Liver (tissue), 9 donors: Measurements from ENCODE around the gene SLC16A2. TPM values are rescaled to one million over a fixed set of nuclear protein-coding genes. Genes with fewer than 3 reads are reported as not detected.

Experiments
- DNase-seq: peaks from one replicate; pipeline ENCODE4 v3.0.0-alpha.2; 2017; ENCODE audit warnings: low spot score
- H3K27ac ChIP-seq, 2 donors: one replicate each; pipeline ENCODE4 v1.7.0; 2013; ENCODE audit warnings: inconsistent platforms in 2 of 2, low read length in 2 of 2, control low read depth in 1 of 2, low read depth in 1 of 2, mild to moderate bottlenecking in 1 of 2
- H3K27me3 ChIP-seq, 4 donors: one replicate each; pipeline versions ENCODE4 v1.6.1 to v1.7.0; 2013; ENCODE audit warnings: low read length in 3 of 4, inconsistent platforms in 1 of 4, mild to moderate bottlenecking in 1 of 4, moderate library complexity in 1 of 4; ENCODE audit not compliant: control insufficient read depth in 4 of 4, insufficient read depth in 4 of 4
- H3K36me3 ChIP-seq, 4 donors: one replicate each; pipeline versions ENCODE4 v1.6.1 to v1.7.0; 2013; ENCODE audit warnings: low read length in 3 of 4, mild to moderate bottlenecking in 3 of 4, low read depth in 1 of 4, moderate library complexity in 1 of 4; ENCODE audit not compliant: control insufficient read depth in 4 of 4, insufficient read depth in 3 of 4
- H3K4me1 ChIP-seq, 4 donors: one replicate each; pipeline versions ENCODE4 v1.6.1 to v1.7.0; 2013; ENCODE audit warnings: low read length in 3 of 4, mild to moderate bottlenecking in 3 of 4, moderate library complexity in 1 of 4; ENCODE audit not compliant: control insufficient read depth in 4 of 4, insufficient read depth in 4 of 4
- H3K4me3 ChIP-seq, 3 donors: one replicate each; pipeline versions ENCODE4 v1.6.1 to v1.7.0; 2013; ENCODE audit warnings: low read length in 3 of 3, control low read depth in 1 of 3, low read depth in 1 of 3, mild to moderate bottlenecking in 1 of 3
- H3K9ac ChIP-seq, 2 donors: one replicate each; pipeline ENCODE4 v1.7.0; 2013; ENCODE audit warnings: low read length in 2 of 2, mild to moderate bottlenecking in 2 of 2, moderate library complexity in 2 of 2, control low read depth in 1 of 2, low read depth in 1 of 2
- H3K9me3 ChIP-seq, 4 donors: one replicate each; pipeline versions ENCODE4 v1.6.1 to v1.7.0; 2013; ENCODE audit warnings: low read length in 3 of 4; ENCODE audit not compliant: control insufficient read depth in 4 of 4
- EGR1 ChIP-seq, 2 donors: IDR thresholded peaks; 2 replicates each; pipeline ENCODE4 v1.6.1; 2016 to 2018; ENCODE audit warnings: antibody characterized with exemption in 2 of 2, low read depth in 2 of 2
- FOXA1 ChIP-seq: IDR thresholded peaks from 2 replicates; pipeline ENCODE4 v1.6.1; 2016; ENCODE audit warnings: antibody characterized with exemption
- FOXA2 ChIP-seq: IDR thresholded peaks from 2 replicates; pipeline ENCODE4 v1.6.1; 2016; ENCODE audit warnings: antibody characterized with exemption
- GABPA ChIP-seq, 2 donors: IDR thresholded peaks in 1 of 2; conservative IDR thresholded peaks in 1 of 2; 2 replicates each; pipeline ENCODE4 v1.6.1; 2016; ENCODE audit warnings: antibody characterized with exemption in 2 of 2, mild to moderate bottlenecking in 1 of 2, moderate library complexity in 1 of 2
- HNF4A ChIP-seq, 2 donors: conservative IDR thresholded peaks; 2 replicates each; pipeline ENCODE4 v1.6.1; 2016; ENCODE audit warnings: antibody characterized with exemption in 2 of 2, mild to moderate bottlenecking in 2 of 2
- HNF4G ChIP-seq: IDR thresholded peaks from 2 replicates; pipeline ENCODE4 v1.6.1; 2016; ENCODE audit warnings: antibody characterized with exemption
- JUND ChIP-seq, 2 donors: IDR thresholded peaks; 2 replicates each; pipeline ENCODE4 v1.6.1; 2016; ENCODE audit warnings: antibody characterized with exemption in 2 of 2
- NR2F2 ChIP-seq: IDR thresholded peaks from 2 replicates; pipeline ENCODE4 v1.6.1; 2016; ENCODE audit warnings: antibody characterized with exemption
- RAD21 ChIP-seq, 2 donors: IDR thresholded peaks; 2 replicates each; pipeline ENCODE4 v1.6.1; 2016; ENCODE audit warnings: antibody characterized with exemption in 2 of 2, mild to moderate bottlenecking in 2 of 2
- RXRA ChIP-seq, 2 donors: IDR thresholded peaks; 2 replicates each; pipeline ENCODE4 v1.6.1; 2017 to 2018; ENCODE audit warnings: antibody characterized with exemption in 2 of 2, mild to moderate bottlenecking in 1 of 2
- SP1 ChIP-seq: IDR thresholded peaks from 2 replicates; pipeline ENCODE4 v1.6.1; 2018; ENCODE audit warnings: antibody characterized with exemption, mild to moderate bottlenecking
- TAF1 ChIP-seq: conservative IDR thresholded peaks from 2 replicates; pipeline ENCODE4 v1.6.1; 2016; ENCODE audit warnings: antibody characterized with exemption, mild to moderate bottlenecking
- YY1 ChIP-seq: IDR thresholded peaks from 2 replicates; pipeline ENCODE4 v1.6.1; 2016; ENCODE audit warnings: antibody characterized with exemption, mild to moderate bottlenecking
- WGBS: extraction: QIAGEN DNeasy Blood & Tissue Kit; methylation state at CpG from one replicate; pipeline ENCODE4 v1.1.7; 2013; 5-methylcytosine and 5-hydroxymethylcytosine counted together
- polyA plus RNA-seq, 2 donors: library from polyadenylated mRNA; stranded (reverse) in 1 of 2; unstranded in 1 of 2; fragments of 200-250 nt in 1 of 2; fragments of >200 nt in 1 of 2; fragmentation: Nextera tagmentation in 1 of 2; extraction: Ambion mirVana in 1 of 2; gene quantifications; one replicate each; pipeline versions ENCODE4 v1.2.1 to v1.2.3, GENCODE V29; 2013 to 2015
- total RNA-seq, 2 donors: library from RNA; depleted of rRNA; stranded (reverse); fragments of >200 nt; gene quantifications; one replicate each; pipeline ENCODE4 v1.2.3, GENCODE V29; 2014
- TF ChIP-seq, protein P1 (sequence below): IDR thresholded peaks from 2 replicates; pipeline ENCODE4 v1.6.1; 2016; ENCODE audit warnings: antibody characterized with exemption
- TF ChIP-seq, protein P2 (sequence below): IDR thresholded peaks from 2 replicates; pipeline ENCODE4 v1.6.1; 2016; ENCODE audit warnings: antibody characterized with exemption
- TF ChIP-seq, protein P3 (sequence below): IDR thresholded peaks from 2 replicates; pipeline ENCODE4 v1.6.1; 2016; ENCODE audit warnings: antibody characterized with exemption
- TF ChIP-seq, protein P4 (sequence below): fragments of 150-350 bp; IDR thresholded peaks from 2 replicates; pipeline ENCODE4 v1.5.1; 2017; ENCODE audit warnings: improper control_type of control experiment, low read depth, low read length; ENCODE audit not compliant: missing input control
- TF ChIP-seq, protein P5 (sequence below): IDR thresholded peaks from 2 replicates; pipeline ENCODE4 v1.6.1; 2016; ENCODE audit warnings: antibody characterized with exemption, mild to moderate bottlenecking
- donor health status: healthy.
- donor health status: healthy.
- donor health status: healthy.
- donor health status: healthy.
- donor health status: healthy.

Gene SLC16A2
- total and polyA plus RNA-seq, 4 donors: 10.0 to 32.7 (median 21.9) TPM

DNA sequence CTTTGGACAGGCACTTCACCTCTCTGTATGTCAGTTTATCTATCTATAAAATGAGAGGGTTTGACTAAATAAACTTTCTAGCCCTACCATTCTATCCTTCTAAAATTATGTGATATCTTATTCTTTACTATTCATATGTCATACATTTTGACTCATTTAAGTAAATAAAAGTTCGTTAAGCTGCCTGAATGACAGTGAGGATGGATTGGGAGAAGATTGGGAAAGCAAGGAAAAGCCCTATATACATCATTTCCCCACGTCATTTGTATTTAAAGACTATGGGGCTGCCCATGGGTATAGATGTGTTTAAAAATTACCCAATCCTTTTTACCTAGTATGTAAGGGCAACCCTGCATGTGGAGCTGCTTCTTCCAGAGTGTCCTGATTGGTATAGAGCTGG lies 5.3 kb downstream of the SLC16A2 start:
- no peaks in the 10 kb centered on the region for H3K9me3 ChIP-seq
- no peaks in the 10 kb centered on the region for H3K27me3 ChIP-seq
- H3K36me3 ChIP-seq: no peaks in the 10 kb centered on the region
- H3K4me3 ChIP-seq: no peak overlapping the region
- H3K27ac ChIP-seq: no peak overlapping the region
- TF ChIP-seq JUND (IDR thresholded peaks at IDR 0.05) (no peak), SP1 (no peak), GABPA (IDR thresholded peaks at IDR 0.05 in 1 of 2, conservative IDR thresholded peaks at IDR 0.05 in 1 of 2) (no peak), RAD21 (IDR thresholded peaks at IDR 0.05) (no peak), HNF4A (conservative IDR thresholded peaks at IDR 0.05) (no peak), FOXA1 (no peak), RXRA (IDR thresholded peaks at IDR 0.05) (no peak), HNF4G (no peak), NR2F2 (no peak), TAF1 (no peak), FOXA2 (no peak), YY1 (no peak), EGR1 (IDR thresholded peaks at IDR 0.05; ENCODE audit: low read depth in 2 of 2) (no peak)
- TF ChIP-seq, protein P1, sequence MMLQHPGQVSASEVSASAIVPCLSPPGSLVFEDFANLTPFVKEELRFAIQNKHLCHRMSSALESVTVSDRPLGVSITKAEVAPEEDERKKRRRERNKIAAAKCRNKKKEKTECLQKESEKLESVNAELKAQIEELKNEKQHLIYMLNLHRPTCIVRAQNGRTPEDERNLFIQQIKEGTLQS: no peak
- TF ChIP-seq, protein P2, sequence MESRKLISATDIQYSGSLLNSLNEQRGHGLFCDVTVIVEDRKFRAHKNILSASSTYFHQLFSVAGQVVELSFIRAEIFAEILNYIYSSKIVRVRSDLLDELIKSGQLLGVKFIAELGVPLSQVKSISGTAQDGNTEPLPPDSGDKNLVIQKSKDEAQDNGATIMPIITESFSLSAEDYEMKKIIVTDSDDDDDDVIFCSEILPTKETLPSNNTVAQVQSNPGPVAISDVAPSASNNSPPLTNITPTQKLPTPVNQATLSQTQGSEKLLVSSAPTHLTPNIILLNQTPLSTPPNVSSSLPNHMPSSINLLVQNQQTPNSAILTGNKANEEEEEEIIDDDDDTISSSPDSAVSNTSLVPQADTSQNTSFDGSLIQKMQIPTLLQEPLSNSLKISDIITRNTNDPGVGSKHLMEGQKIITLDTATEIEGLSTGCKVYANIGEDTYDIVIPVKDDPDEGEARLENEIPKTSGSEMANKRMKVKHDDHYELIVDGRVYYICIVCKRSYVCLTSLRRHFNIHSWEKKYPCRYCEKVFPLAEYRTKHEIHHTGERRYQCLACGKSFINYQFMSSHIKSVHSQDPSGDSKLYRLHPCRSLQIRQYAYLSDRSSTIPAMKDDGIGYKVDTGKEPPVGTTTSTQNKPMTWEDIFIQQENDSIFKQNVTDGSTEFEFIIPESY: no peak
- TF ChIP-seq, protein P3, sequence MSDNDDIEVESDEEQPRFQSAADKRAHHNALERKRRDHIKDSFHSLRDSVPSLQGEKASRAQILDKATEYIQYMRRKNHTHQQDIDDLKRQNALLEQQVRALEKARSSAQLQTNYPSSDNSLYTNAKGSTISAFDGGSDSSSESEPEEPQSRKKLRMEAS: no peak
- TF ChIP-seq, protein P4, sequence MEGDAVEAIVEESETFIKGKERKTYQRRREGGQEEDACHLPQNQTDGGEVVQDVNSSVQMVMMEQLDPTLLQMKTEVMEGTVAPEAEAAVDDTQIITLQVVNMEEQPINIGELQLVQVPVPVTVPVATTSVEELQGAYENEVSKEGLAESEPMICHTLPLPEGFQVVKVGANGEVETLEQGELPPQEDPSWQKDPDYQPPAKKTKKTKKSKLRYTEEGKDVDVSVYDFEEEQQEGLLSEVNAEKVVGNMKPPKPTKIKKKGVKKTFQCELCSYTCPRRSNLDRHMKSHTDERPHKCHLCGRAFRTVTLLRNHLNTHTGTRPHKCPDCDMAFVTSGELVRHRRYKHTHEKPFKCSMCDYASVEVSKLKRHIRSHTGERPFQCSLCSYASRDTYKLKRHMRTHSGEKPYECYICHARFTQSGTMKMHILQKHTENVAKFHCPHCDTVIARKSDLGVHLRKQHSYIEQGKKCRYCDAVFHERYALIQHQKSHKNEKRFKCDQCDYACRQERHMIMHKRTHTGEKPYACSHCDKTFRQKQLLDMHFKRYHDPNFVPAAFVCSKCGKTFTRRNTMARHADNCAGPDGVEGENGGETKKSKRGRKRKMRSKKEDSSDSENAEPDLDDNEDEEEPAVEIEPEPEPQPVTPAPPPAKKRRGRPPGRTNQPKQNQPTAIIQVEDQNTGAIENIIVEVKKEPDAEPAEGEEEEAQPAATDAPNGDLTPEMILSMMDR: no peak
- TF ChIP-seq, protein P5, sequence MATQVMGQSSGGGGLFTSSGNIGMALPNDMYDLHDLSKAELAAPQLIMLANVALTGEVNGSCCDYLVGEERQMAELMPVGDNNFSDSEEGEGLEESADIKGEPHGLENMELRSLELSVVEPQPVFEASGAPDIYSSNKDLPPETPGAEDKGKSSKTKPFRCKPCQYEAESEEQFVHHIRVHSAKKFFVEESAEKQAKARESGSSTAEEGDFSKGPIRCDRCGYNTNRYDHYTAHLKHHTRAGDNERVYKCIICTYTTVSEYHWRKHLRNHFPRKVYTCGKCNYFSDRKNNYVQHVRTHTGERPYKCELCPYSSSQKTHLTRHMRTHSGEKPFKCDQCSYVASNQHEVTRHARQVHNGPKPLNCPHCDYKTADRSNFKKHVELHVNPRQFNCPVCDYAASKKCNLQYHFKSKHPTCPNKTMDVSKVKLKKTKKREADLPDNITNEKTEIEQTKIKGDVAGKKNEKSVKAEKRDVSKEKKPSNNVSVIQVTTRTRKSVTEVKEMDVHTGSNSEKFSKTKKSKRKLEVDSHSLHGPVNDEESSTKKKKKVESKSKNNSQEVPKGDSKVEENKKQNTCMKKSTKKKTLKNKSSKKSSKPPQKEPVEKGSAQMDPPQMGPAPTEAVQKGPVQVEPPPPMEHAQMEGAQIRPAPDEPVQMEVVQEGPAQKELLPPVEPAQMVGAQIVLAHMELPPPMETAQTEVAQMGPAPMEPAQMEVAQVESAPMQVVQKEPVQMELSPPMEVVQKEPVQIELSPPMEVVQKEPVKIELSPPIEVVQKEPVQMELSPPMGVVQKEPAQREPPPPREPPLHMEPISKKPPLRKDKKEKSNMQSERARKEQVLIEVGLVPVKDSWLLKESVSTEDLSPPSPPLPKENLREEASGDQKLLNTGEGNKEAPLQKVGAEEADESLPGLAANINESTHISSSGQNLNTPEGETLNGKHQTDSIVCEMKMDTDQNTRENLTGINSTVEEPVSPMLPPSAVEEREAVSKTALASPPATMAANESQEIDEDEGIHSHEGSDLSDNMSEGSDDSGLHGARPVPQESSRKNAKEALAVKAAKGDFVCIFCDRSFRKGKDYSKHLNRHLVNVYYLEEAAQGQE: no peak
- no peak for DNase-seq
- peaks cover 2 to 28% (median 18%) of the 10 kb centered on the region in 4 donors for H3K4me1 ChIP-seq
- H3K9ac ChIP-seq: no peak overlapping the region
- 81% methylated on average over 2 of the region's 2 CpGs for WGBS
